GM20431 (cell line): ENCODE data around the gene C1QL2.

Experiments
- in situ Hi-C: fragments of 300-500 bp; cut with MseI, MboI; formaldehyde crosslinking; loops from one replicate; pipeline ENCODE4 v1.15.0; 2020; ENCODE audit warnings: low sequenced_read_pairs; ENCODE audit not compliant: unreplicated experiment

The C1QL2 gene

GRCh38 chr2:119149611-119150010 lies 8.9 kb downstream of the C1QL2 start:
- in situ Hi-C loops = no loop called here

GRCh38 chr2:119147776-119148715 lies 10.5 kb downstream of the C1QL2 start:
- in situ Hi-C loops = no loop called here

DNA sequence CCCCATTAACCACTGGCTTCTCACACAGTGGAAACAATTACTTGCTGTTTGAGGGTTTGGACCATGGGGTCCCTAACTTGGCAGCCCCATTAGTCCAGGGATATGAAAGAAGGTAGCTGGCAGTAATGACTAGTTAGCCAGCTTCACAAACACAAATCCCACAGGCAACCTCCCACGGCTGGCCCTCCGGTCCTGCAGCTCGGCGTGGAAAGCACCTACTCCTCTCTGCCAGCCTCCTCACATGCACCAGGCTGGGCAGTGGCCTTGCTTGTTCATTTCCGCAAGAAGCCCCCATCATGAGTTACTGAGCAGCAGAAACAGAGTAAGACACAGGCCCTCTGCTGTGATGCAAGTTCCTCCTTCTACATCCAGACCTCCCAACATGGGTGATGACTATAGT lies 13.7 kb downstream of the C1QL2 start:
- in situ Hi-C loops = no loop called here

DNA sequence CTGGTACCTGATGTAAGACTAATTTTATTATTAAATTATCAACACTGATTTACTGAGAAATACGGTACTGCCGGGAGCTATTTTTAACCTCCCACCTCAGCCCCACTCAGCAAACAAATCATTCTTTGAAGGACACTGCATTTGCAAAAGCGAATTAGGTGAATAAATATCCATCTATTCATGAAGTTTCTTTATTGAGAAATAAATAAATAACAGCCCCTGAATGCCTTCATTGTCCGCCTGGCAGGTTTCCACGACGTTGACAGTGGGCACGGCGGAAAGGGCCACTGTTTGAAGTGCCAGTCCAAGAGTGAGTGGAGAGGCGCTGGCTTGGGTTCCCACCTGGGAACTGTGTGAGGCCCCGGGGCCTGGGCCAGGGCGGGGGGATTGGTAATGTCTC lies 15.7 kb downstream of the C1QL2 start:
- in situ Hi-C loops = no loop called here

GRCh38 chr2:119137502-119137901 lies 21.0 kb downstream of the C1QL2 start:
- in situ Hi-C loops = no loop called here

GRCh38 chr2:119136872-119137271 lies 21.7 kb downstream of the C1QL2 start:
- in situ Hi-C loops = no loop called here

- in situ Hi-C loops = no loop called here
Measured at GRCh38 chr2:119136093-119136492, 22.5 kb downstream of the C1QL2 start.

GRCh38 chr2:119134775-119135174 lies 23.8 kb downstream of the C1QL2 start:
- in situ Hi-C loops = no loop called here

DNA sequence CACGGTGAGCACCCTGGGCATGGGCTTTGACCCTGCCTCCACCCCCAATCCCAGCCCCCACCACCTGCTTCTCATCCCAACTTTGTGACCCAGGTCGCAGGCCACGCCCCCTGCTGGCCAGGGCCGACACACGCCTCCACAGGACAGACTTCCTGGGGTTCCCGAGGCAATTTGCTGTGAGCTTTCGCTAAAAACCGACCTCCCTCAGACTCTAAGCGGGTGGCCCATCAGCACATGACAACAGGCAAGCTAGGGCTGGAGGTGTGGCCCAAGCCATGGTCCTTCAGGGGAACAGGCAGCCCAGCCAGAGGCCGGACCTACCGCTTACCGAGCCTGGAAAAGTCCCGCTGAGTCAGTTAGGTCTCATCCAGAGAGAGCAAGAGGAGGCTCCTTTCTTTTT lies 31.9 kb downstream of the C1QL2 start:
- in situ Hi-C loops = no loop called here

DNA sequence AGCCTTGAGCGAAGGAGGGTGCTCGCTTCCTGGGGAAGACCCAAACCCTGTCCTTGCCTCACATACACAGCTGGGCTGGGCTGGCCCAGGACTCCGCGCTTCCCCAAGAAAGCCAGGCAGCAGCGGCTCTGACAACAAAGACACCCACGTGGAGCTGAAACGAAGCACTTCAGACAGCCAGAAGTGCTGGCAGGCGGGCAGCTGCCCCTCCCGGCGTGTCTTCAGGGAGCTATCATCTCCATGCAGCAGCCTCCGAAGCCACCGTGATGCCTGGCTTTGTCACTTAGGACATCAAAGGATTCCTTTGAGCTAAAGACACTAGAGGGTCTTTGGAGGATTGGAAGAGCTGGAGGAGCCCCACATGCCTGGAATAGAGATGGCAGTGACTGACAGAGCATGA lies 35.2 kb downstream of the C1QL2 start:
- in situ Hi-C loops = no loop called here

GRCh38 chr2:119122663-119123062 lies 35.9 kb downstream of the C1QL2 start:
- in situ Hi-C loops = no loop called here

DNA sequence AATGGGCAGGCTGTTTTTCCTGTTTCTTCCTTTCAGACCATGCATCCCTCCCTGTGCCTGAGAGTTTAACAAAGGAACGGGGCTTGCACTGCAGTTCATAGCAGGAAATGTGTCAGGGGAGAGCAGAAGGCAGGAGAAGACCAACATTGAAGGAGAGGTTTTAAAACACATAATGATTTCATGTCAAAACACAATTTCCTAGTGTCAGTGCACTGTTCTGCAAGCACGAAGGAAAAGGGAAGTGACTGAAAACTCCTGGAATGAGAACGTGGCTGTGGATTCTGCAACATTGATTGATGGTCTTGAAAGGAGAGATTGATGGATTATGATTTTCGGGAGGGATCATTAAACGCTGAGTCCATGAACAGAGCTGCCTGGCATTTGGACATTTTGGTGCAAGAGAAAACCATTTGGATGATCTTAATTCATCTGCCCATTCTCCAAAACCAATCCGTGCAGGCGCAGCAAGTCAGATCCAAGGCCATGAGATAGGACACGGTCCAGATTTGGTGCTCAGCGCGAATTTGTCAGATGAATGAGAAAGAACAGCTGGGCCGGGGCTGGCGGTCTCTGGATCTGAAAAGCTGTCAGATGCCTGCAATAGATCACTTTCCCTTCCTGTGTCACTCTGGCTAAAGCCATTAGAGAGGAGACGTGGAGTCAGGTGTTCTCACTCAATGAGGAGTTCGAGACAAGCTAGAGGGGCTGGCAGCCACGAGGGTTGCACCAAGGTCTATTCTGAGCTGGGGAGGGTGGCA lies 38.4 kb downstream of the C1QL2 start:
- in situ Hi-C loops = no loop called here

- in situ Hi-C loops = no loop called here
Measured at GRCh38 chr2:119119076-119119785, 39.3 kb downstream of the C1QL2 start.

GRCh38 chr2:119117891-119118882 lies 40.4 kb downstream of the C1QL2 start:
- in situ Hi-C loops = no loop called here

DNA sequence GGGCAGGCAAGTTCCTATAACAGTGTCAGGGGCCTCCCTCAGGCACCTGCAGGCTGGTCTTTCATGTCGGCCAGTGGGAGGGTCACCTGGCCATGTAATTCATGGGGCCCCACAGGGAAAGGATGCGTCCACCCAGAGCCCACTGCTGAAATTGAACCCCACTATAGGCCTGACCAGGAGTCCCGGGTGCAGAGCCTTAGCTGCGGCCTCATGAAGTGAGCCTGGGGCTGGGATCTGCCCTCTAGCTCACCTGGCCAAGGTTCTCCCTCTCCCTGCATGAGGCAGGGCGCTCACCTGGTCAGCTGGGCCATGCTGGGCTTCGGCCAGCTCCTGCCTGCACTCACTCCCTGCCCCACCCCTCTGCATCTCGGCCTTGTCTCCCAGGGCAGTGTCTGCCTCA lies 41.1 kb downstream of the C1QL2 start:
- in situ Hi-C loops = no loop called here

DNA sequence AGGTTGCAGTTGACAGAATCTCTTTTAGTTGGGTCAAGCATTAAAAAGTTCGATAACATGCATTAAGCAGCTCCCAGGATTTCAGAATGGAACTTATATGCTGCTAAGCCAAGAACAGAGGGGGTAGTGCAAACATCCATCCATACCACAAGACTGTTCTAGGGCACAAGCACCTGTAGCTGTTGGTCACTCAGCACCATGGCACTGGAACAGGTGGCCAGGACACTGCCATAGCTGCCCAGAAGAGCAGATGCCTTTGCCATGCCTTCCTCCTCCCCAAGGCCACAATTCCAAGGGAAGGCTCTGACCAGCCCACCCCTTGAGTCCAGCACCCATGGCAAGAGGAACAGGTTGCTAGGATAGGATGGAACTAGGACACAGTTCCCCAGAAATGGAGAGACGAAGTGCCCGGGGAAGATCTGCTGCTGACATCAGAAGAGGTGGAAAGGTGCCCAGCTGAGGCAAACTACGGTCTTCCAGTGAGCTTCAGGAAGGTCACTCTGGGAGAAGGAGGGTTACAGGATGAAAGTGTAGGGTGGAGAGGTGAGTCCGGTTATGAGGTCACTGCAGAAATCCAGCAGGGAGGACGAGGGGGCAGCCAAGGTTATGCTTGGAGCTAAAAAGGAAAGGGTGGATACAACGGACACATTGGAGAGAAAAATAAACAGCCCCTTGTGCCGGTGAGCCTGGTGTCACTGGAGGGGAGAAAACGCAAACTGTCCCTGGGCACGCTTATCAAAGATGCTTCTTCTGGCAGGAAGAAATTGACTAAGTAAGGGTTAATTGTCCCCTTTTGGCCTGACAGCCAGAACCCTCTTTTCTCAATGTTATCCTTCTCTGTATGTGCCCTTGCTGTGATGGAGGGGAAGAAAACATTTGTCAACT lies 41.9 kb downstream of the C1QL2 start:
- in situ Hi-C loops = no loop called here

DNA sequence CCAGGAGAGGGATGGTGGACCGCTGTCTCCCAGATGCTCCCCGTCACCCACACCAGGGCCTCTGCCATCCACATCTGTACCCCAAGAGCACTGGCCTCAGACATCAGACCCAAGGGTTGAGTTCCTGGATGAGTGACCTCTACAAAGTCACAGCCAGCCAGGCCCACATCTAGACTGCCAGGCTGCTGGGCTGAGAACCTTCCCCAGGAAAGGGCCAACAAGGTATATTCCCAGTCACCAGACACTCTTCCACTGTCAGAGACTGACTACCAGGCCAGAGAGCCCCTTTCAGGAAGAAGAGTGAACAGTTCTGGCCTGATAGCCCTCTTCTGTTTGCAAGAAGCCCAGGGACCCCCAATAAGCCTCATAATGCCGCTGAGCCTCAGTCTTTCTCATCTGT lies 44.3 kb downstream of the C1QL2 start:
- in situ Hi-C loops = no loop called here

DNA sequence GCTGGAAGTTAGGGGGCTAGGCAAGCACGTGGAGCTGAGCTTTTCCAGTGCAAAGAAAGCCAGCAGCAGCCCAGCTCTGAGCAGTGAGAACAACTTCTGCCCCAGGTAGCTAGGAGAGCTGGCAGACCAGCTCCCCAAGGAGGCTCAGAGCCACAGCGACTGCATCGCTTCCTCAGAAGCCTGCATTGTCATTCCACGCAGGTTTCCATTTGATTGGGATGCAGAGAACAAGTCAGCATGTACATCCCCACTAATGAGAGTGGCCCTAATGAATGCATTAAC lies 45.1 kb downstream of the C1QL2 start:
- in situ Hi-C loops = no loop called here
